PC-9 (cell line): ENCODE data around the gene ADAM23.

Source experiments
- CTCF ChIP-seq: fragments of 200-600 bp; sonication (generic); conservative IDR thresholded peaks from 2 replicates; pipeline ENCODE4 v1.6.1; 2017; ENCODE audit warnings: mixed run types, antibody characterized with exemption, mild to moderate bottlenecking, moderate library complexity
- EZH2 ChIP-seq: fragments of 200-600 bp; sonication (generic); IDR thresholded peaks from 2 replicates; pipeline ENCODE4 v1.8.0; 2017; ENCODE audit warnings: antibody characterized with exemption, low read depth

- no peak for TF ChIP-seq CTCF
- TF ChIP-seq EZH2: no peak
Observed at GRCh38 chr2:206641226-206641625, 197.9 kb downstream of the ADAM23 start.
